GM12878 (cell line): ENCODE data around the gene AGFG1. TPM values are rescaled to one million over a fixed set of nuclear protein-coding genes. Genes with fewer than 3 reads are reported as not detected.
A peak's percentile ranks its signal among the peaks of the same experiment; 100 is the strongest.

Experiments used
- ATAC-seq: fragments of 200-7000 bp; cut with Tn5 transposase; 3 replicates; pipeline ENCODE4 v1.9.1; 2020; ENCODE audit warnings: mild to moderate bottlenecking, moderate library complexity
- BruUV-seq: library from RNA; stranded (reverse); fragments of 400-500 nt; replicated peaks from 2 replicates; lab custom pipeline; 2021; lab: Mats Ljungman, UMichigan
- CTCF ChIA-PET: fragments of 300-600 bp; sonication (Branson Sonifier 250); formaldehyde crosslinking; extraction: SDS; loops from one replicate; lab custom pipeline; 2021; ENCODE audit warnings: inconsistent platforms; lab: Yijun Ruan, JAX
- POLR2A ChIA-PET: fragments of 350-600 bp; formaldehyde crosslinking; extraction: SDS; loops from one replicate; lab custom pipeline; 2021; ENCODE audit warnings: inconsistent platforms; lab: Charles Lee
- RAD21 ChIA-PET: fragments of 300-600 bp; sonication (Branson Sonifier 250); formaldehyde crosslinking; loops from one replicate; lab custom pipeline; 2023; ENCODE audit warnings: antibody characterized with exemption; ENCODE audit not compliant: unreplicated experiment; lab: Charles Lee
- SMC1A ChIA-PET: fragments of 300-600 bp; sonication (Branson Sonifier 250); formaldehyde crosslinking; loops from one replicate; lab custom pipeline; 2023; ENCODE audit not compliant: unreplicated experiment, uncharacterized antibody; lab: Charles Lee
- DNase-seq: peaks from one replicate; pipeline ENCODE4 v3.0.0-alpha.2; 2011; ENCODE audit warnings: low read depth, low spot score
- FAIRE-seq: peaks from 3 replicates; lab custom pipeline; 2011; peaks lifted over from hg19 to GRCh38; lab: Jason Lieb, UNC
- H2AFZ ChIP-seq: 2 replicates; pipeline ENCODE4 v1.6.0; 2011; ENCODE audit warnings: low read depth, low read length, control low read depth; ENCODE audit not compliant: control insufficient read depth
- H3K27ac ChIP-seq: 2 replicates; pipeline ENCODE4 v1.5.1; 2011; ENCODE audit warnings: control low read depth; ENCODE audit not compliant: control insufficient read depth, insufficient read depth
- H3K27me3 ChIP-seq, 2 experiments: replicated peaks in 1 of 2; 2 replicates each; pipeline versions ENCODE4 v1.6.0 to v1.6.1; 2011; ENCODE audit warnings: low read length in 1 of 2; ENCODE audit not compliant: control insufficient read depth in 2 of 2, insufficient read depth in 2 of 2
- H3K36me3 ChIP-seq, 2 experiments: 2 replicates each; pipeline ENCODE4 v1.5.1; 2011; ENCODE audit warnings: low read length in 1 of 2; ENCODE audit not compliant: control insufficient read depth in 2 of 2, insufficient read depth in 2 of 2
- H3K4me1 ChIP-seq: 2 replicates; pipeline ENCODE4 v1.6.1; 2011; ENCODE audit warnings: mild to moderate bottlenecking, low read length, moderate library complexity, mixed read lengths; ENCODE audit not compliant: control insufficient read depth, insufficient read depth
- H3K4me2 ChIP-seq: 2 replicates; pipeline ENCODE4 v1.6.0; 2011; ENCODE audit warnings: control low read depth; ENCODE audit not compliant: control insufficient read depth, insufficient read depth
- H3K4me3 ChIP-seq: fragments of 200-600 bp; sonication (generic); 2 replicates; pipeline ENCODE4 v1.5.1; 2016
- H3K79me2 ChIP-seq: 2 replicates; pipeline ENCODE4 v1.6.0; 2011; ENCODE audit warnings: low read length; ENCODE audit not compliant: control insufficient read depth, insufficient read depth
- H3K9ac ChIP-seq: 2 replicates; pipeline ENCODE4 v1.8.0; 2011; ENCODE audit warnings: low read length, control low read depth, mixed read lengths; ENCODE audit not compliant: control insufficient read depth, insufficient read depth
- H3K9me3 ChIP-seq: replicated peaks from 3 replicates; pipeline ENCODE4 v1.5.1; 2011; ENCODE audit warnings: mild to moderate bottlenecking, low read length; ENCODE audit not compliant: control insufficient read depth, insufficient read depth
- H4K20me1 ChIP-seq: 2 replicates; pipeline ENCODE4 v1.6.0; 2011; ENCODE audit not compliant: control insufficient read depth, insufficient read depth
- ETV6 ChIP-seq, 2 experiments: fragments of 450-650 bp in 1 of 2; IDR thresholded peaks in 1 of 2; conservative IDR thresholded peaks in 1 of 2; 2 replicates each; pipeline ENCODE4 v1.6.1; 2014; ENCODE audit warnings: antibody characterized with exemption in 1 of 2, borderline replicate concordance in 1 of 2, low read depth in 1 of 2, mild to moderate bottlenecking in 1 of 2, moderate library complexity in 1 of 2
- NFXL1 ChIP-seq: fragments of 450-650 bp; IDR thresholded peaks from 2 replicates; pipeline ENCODE4 v1.6.1; 2017; ENCODE audit warnings: antibody characterized with exemption, mild to moderate bottlenecking, borderline replicate concordance
- NFYA ChIP-seq: IDR thresholded peaks from 2 replicates; pipeline ENCODE4 v1.6.1; 2011; ENCODE audit warnings: low read depth, mild to moderate bottlenecking, low read length, improper control_type of control experiment, borderline replicate concordance
- POLR2AphosphoS5 ChIP-seq: IDR thresholded peaks from 2 replicates; pipeline ENCODE4 v1.6.1; 2011; ENCODE audit warnings: mild to moderate bottlenecking, low read length, inconsistent platforms
- SMAD1 ChIP-seq: fragments of 450-650 bp; IDR thresholded peaks from 2 replicates; pipeline ENCODE4 v1.6.1; 2018; ENCODE audit warnings: mild to moderate bottlenecking, low read depth; ENCODE audit not compliant: partially characterized antibody
- SREBF1 ChIP-seq: IDR thresholded peaks from 2 replicates; pipeline ENCODE4 v1.6.1; 2012; ENCODE audit warnings: mild to moderate bottlenecking, low read length
- WGBS: methylation state at CpG from one replicate; pipeline ENCODE4 v1.1.6; 2016; ENCODE audit warnings: low lambda C conversion rate; ENCODE audit not compliant: insufficient replicate concordance, insufficient coverage; ENCODE audit errors: missing lambda C conversion rate; 5-methylcytosine and 5-hydroxymethylcytosine counted together
- in situ Hi-C: fragments of 300-500 bp; cut with MboI; formaldehyde crosslinking; loops from 9 replicates; pipeline ENCODE4 v1.14.3; 2018; ENCODE audit warnings: mixed read lengths
- intact Hi-C: fragments of 100-400 bp; cut with micrococcal nuclease; formaldehyde crosslinking; loops from one replicate; pipeline ENCODE4 v1.14.2; 2022; ENCODE audit not compliant: unreplicated experiment
- polyA plus RNA-seq, 11 experiments: library from polyadenylated mRNA; depleted of rRNA in 4 of 11; unstranded in 6 of 11; stranded (reverse) in 5 of 11; fragments of >200 nt; fragmentation: Nextera tagmentation in 4 of 11; fragmentation: Illumina TruSeq in 1 of 11; extraction: Ambion mirVana in 4 of 11; extraction: Trizol in 1 of 11; gene quantifications; 1 replicate in 1 of 11; 2 replicates in 10 of 11; pipeline versions ENCODE4 v1.2.1 to v1.2.3, GENCODE V29; 2011 to 2016; ENCODE audit warnings: inconsistent platforms in 2 of 11, missing spikeins in 2 of 11, low read depth in 1 of 11
- total RNA-seq, 4 experiments: library from RNA; depleted of rRNA in 3 of 4; stranded (reverse); fragments of >200 nt in 3 of 4; fragmentation: Illumina TruSeq in 1 of 4; extraction: Trizol in 1 of 4; gene quantifications; 2 replicates each; pipeline versions ENCODE4 v1.2.1 to v1.2.3, GENCODE V29; 2013 to 2021

Gene AGFG1
- total and polyA plus RNA-seq, 10 of the 15 experiments (the other 5 are each of a cell fraction or from before 2014, with no cell fraction given) = 7.3 to 243 (median 81.7) TPM

- no peak for ATAC-seq
- peaks cover 3 to 5% of the 10 kb centered on the region in 2 experiments; a peak in 3 of 4 replicates for H3K36me3 ChIP-seq
- no peaks in the 10 kb centered on the region; the same call in 2 of the 3 replicates for H3K9me3 ChIP-seq
- ChIA-PET POLR2A (interaction anchor here (0.6 kb wide), 1 partner anchor 314 kb away, joined by 4 read pairs; no protein-coding TSS in a partner anchor), CTCF (interaction anchor here (1.0 to 2.0 kb wide), 4 partner anchors 9 to 161 kb away, joined by 4 to 9 read pairs (median 4); no protein-coding TSS in a partner anchor), RAD21 (no interaction called here), SMC1A (interaction anchor here (1.0 to 1.6 kb wide), 2 partner anchors 17 to 43 kb away, joined by 3 to 5 read pairs; no protein-coding TSS in a partner anchor)
- 69% methylated on average over 2 of the region's 2 CpGs for WGBS
- H3K79me2 ChIP-seq = peaks cover 64% of the 10 kb centered on the region
- no peak for TF ChIP-seq SMAD1
- no peak for TF ChIP-seq NFXL1
- TF ChIP-seq ETV6 (conservative IDR thresholded peaks at IDR 0.05 in 1 of 2, IDR thresholded peaks at IDR 0.05 in 1 of 2; ENCODE audit: borderline replicate concordance in 1 of 2, low read depth in 1 of 2) = no peak
- no peaks in the 10 kb centered on the region for H3K4me1 ChIP-seq
- no peak for DNase-seq
- H3K4me3 ChIP-seq = no peak overlapping the region
- no peak overlapping the region for H3K4me2 ChIP-seq
- intact Hi-C loops = no loop called here
- no TSS peak for BruUV-seq
- no peak for FAIRE-seq
- H3K9ac ChIP-seq = no peak overlapping the region
- H3K27me3 ChIP-seq = no peaks in the 10 kb centered on the region
- no peak overlapping the region for H3K27ac ChIP-seq
- no peaks in the 10 kb centered on the region; the same call in 1 of the 2 replicates for H4K20me1 ChIP-seq
- in situ Hi-C loops = no loop called here
- no peak overlapping the region for H2AFZ ChIP-seq
Observed at GRCh38 chr2:227497158-227497557, 25.2 kb downstream of the AGFG1 start.

GRCh38 chr2:227499627-227500300 lies 27.8 kb downstream of the AGFG1 start:
- no peak for TF ChIP-seq NFYA
- peak; percentile 45; the same call in 1 of the 2 replicates for TF ChIP-seq POLR2AphosphoS5
- no peak for TF ChIP-seq SREBF1
- in situ Hi-C loops = no loop called here
- TSS peak; percentile 17 for BruUV-seq

More at GRCh38 chr2:227499627-227500300, 27.8 kb downstream of the AGFG1 start:
- FAIRE-seq = no peak
- H3K27ac ChIP-seq = no peak overlapping the region
- peaks cover 71% of the 10 kb centered on the region for H3K79me2 ChIP-seq
- H3K9me3 ChIP-seq = no peaks in the 10 kb centered on the region; the same call in 2 of the 3 replicates
- ChIA-PET POLR2A (interaction anchor here (0.6 to 0.7 kb wide), 2 partner anchors 14 to 17 kb away, joined by 3 to 4 read pairs; no protein-coding TSS in a partner anchor), CTCF (interaction anchor here (0.8 to 3.2 kb wide), 5 partner anchors 20 to 93 kb away, joined by 3 to 12 read pairs (median 3); no protein-coding TSS in a partner anchor), RAD21 (interaction anchor here (1.2 kb wide), 1 partner anchor 19 kb away, joined by 3 read pairs; no protein-coding TSS in a partner anchor), SMC1A (interaction anchor here (0.8 to 2.1 kb wide), 8 partner anchors 8 to 159 kb away, joined by 3 to 7 read pairs (median 4); no protein-coding TSS in a partner anchor)
- no peak overlapping the region for H3K4me2 ChIP-seq
- DNase-seq = no peak
- H4K20me1 ChIP-seq = no peaks in the 10 kb centered on the region; the same call in 1 of the 2 replicates
- H3K4me3 ChIP-seq = no peak overlapping the region
- no peak overlapping the region for H3K9ac ChIP-seq
- WGBS = 96% methylated on average over 6 of the region's 6 CpGs
- ATAC-seq = no peak; the same call in 2 of the 3 replicates
- H3K27me3 ChIP-seq = no peaks in the 10 kb centered on the region
- H2AFZ ChIP-seq = no peak overlapping the region
- intact Hi-C loops = no loop called here
- peaks cover 3 to 5% of the 10 kb centered on the region in 2 experiments; a peak in 3 of 4 replicates for H3K36me3 ChIP-seq
- no peaks in the 10 kb centered on the region for H3K4me1 ChIP-seq
